KMS-11 (cell line): ENCODE measurements around the gene THAP3.

ENCODE experiments used
- H2AFZ ChIP-seq: fragments of 200-600 bp; sonication (generic); 2 replicates; pipeline ENCODE4 v1.6.1; 2016; ENCODE audit warnings: antibody characterized with exemption, mixed run types, low read depth
- H3K27ac ChIP-seq: fragments of 200-600 bp; sonication (generic); 2 replicates; pipeline ENCODE4 v1.6.1; 2016; ENCODE audit warnings: mild to moderate bottlenecking, mixed run types
- H3K27me3 ChIP-seq: fragments of 200-600 bp; sonication (generic); 2 replicates; pipeline ENCODE4 v1.6.1; 2017; ENCODE audit warnings: mild to moderate bottlenecking, low read depth, mixed run types, moderate library complexity; ENCODE audit not compliant: insufficient read depth
- H3K36me3 ChIP-seq: fragments of 200-600 bp; sonication (generic); 2 replicates; pipeline ENCODE4 v1.6.1; 2017; ENCODE audit warnings: mild to moderate bottlenecking, mixed run types; ENCODE audit not compliant: insufficient read depth
- H3K4me1 ChIP-seq: fragments of 200-600 bp; sonication (generic); 2 replicates; pipeline ENCODE4 v1.6.1; 2016; ENCODE audit warnings: mild to moderate bottlenecking, low read depth, mixed run types; ENCODE audit not compliant: poor library complexity, severe bottlenecking
- H3K4me2 ChIP-seq: fragments of 200-600 bp; sonication (generic); 2 replicates; pipeline ENCODE4 v1.7.0; 2016; ENCODE audit warnings: mild to moderate bottlenecking, mixed run types
- H3K4me3 ChIP-seq: fragments of 200-600 bp; sonication (generic); IDR thresholded peaks from 2 replicates; pipeline ENCODE4 v1.6.1; 2017; ENCODE audit warnings: low read depth, low read length, mixed read lengths; ENCODE audit not compliant: insufficient read depth
- H3K79me2 ChIP-seq: fragments of 200-600 bp; sonication (generic); 2 replicates; pipeline ENCODE4 v1.6.1; 2016; ENCODE audit warnings: low read depth, mixed run types; ENCODE audit not compliant: insufficient read depth
- H3K9ac ChIP-seq: fragments of 200-600 bp; sonication (generic); 2 replicates; pipeline ENCODE4 v1.6.1; 2016; ENCODE audit warnings: mild to moderate bottlenecking, mixed run types
- H4K20me1 ChIP-seq: fragments of 200-600 bp; sonication (generic); 2 replicates; pipeline ENCODE4 v1.6.1; 2016; ENCODE audit warnings: mild to moderate bottlenecking, mixed run types; ENCODE audit not compliant: insufficient read depth
- CTCF ChIP-seq: fragments of 200-600 bp; sonication (generic); conservative IDR thresholded peaks from 2 replicates; pipeline ENCODE4 v1.6.1; 2017; ENCODE audit warnings: low read depth, mild to moderate bottlenecking, antibody characterized with exemption, low read length, moderate library complexity, mixed read lengths

Gene THAP3

GRCh38 chr1:6579374-6580118, 45.1 kb upstream of the THAP3 start, which contains the start of gene ZBTB48:
Gene ZBTB48, plus strand, starts transcription at chr1:6579994. Its CDS starts 616 bp downstream, at chr1:6580610.
- TF ChIP-seq CTCF: no peak
- no peaks in the 10 kb centered on the region for H3K27me3 ChIP-seq
- H2AFZ ChIP-seq: peak within 1 kb of the TSS; percentile 96
- no peaks in the 10 kb centered on the region for H4K20me1 ChIP-seq
- no peaks in the 10 kb centered on the region for H3K36me3 ChIP-seq
- peaks cover 39% of the 10 kb centered on the region for H3K4me1 ChIP-seq
- peak within 1 kb of the TSS; percentile 76 for H3K9ac ChIP-seq
- peak within 1 kb of the TSS; percentile 53 for H3K27ac ChIP-seq
- H3K4me2 ChIP-seq: peak within 1 kb of the TSS; percentile 87
- peaks cover 11% of the 10 kb centered on the region for H3K79me2 ChIP-seq
- H3K4me3 ChIP-seq: peak within 1 kb of the TSS; percentile 95

GRCh38 chr1:6580119-6580592, 44.5 kb upstream of the THAP3 start:
- Histone ChIP-seq H3K4me1 (peaks cover 39% of the 10 kb centered on the region), H3K27ac (peak overlapping the region; percentile 53)

GRCh38 chr1:6580593-6581409, 43.9 kb upstream of the THAP3 start:
- peak overlapping the region; percentile 95 for H3K4me3 ChIP-seq
- peak overlapping the region; percentile 76 for H3K9ac ChIP-seq
- H3K4me1 ChIP-seq: peaks cover 39% of the 10 kb centered on the region
- H4K20me1 ChIP-seq: no peaks in the 10 kb centered on the region
- peak overlapping the region; percentile 87 for H3K4me2 ChIP-seq
- H2AFZ ChIP-seq: peak overlapping the region; percentile 96; the same call in 1 of the 2 replicates
- peak overlapping the region; percentile 53 for H3K27ac ChIP-seq
- H3K79me2 ChIP-seq: peaks cover 11% of the 10 kb centered on the region
- no peak for TF ChIP-seq CTCF
- no peaks in the 10 kb centered on the region for H3K27me3 ChIP-seq
- H3K36me3 ChIP-seq: no peaks in the 10 kb centered on the region

More at GRCh38 chr1:6580119-6580592, 44.5 kb upstream of the THAP3 start:
- no peaks in the 10 kb centered on the region for H3K27me3 ChIP-seq
- H3K9ac ChIP-seq: peak overlapping the region; percentile 76
- peak overlapping the region; percentile 95 for H3K4me3 ChIP-seq
- H3K36me3 ChIP-seq: no peaks in the 10 kb centered on the region
- peaks cover 11% of the 10 kb centered on the region for H3K79me2 ChIP-seq
- no peak for TF ChIP-seq CTCF
- peak overlapping the region; percentile 96 for H2AFZ ChIP-seq
- H3K4me2 ChIP-seq: peak overlapping the region; percentile 87
- H4K20me1 ChIP-seq: no peaks in the 10 kb centered on the region

- Histone ChIP-seq H3K27ac (no peak overlapping the region; the same call in 1 of the 2 replicates), H3K27me3 (no peaks in the 10 kb centered on the region), H3K4me3 (no peak overlapping the region), H3K4me1 (peaks cover 39% of the 10 kb centered on the region), H3K4me2 (peak overlapping the region; percentile 87; the same call in 1 of the 2 replicates), H4K20me1 (no peaks in the 10 kb centered on the region), H3K36me3 (no peaks in the 10 kb centered on the region), H3K79me2 (peaks cover 11% of the 10 kb centered on the region), H3K9ac (no peak overlapping the region), H2AFZ (no peak overlapping the region)
- no peak for TF ChIP-seq CTCF
These were observed 42.9 kb upstream of the THAP3 start for GRCh38 chr1:6581561-6582305.
